Stimulated activated CD8-positive, alpha-beta memory T cell treated with anti-CD3 and anti-CD28 coated beads, Interleukin-7, amount 100 ng/mL, for 48 hours (primary cell): ENCODE data around the gene BCL11B.

ENCODE experiments used
- DNase-seq, 2 donors: peaks; one replicate each; pipeline ENCODE4 v3.0.0-alpha.2; 2020; ENCODE audit warnings: low read depth in 1 of 2; ENCODE audit errors: extremely low read depth in 1 of 2

The BCL11B gene

GRCh38 chr14:99226687-99227086 lies 45.3 kb downstream of the BCL11B start:
- no peak for DNase-seq

- no peak for DNase-seq
Observed at GRCh38 chr14:99225436-99226203, 46.4 kb downstream of the BCL11B start.

- DNase-seq, result no peak
Observed at GRCh38 chr14:99224948-99225347, 47.0 kb downstream of the BCL11B start.

- no peak for DNase-seq
Observed at GRCh38 chr14:99224116-99224910, 47.7 kb downstream of the BCL11B start.

- DNase-seq, result no peak
Observed at GRCh38 chr14:99221445-99221844, 50.6 kb downstream of the BCL11B start.

GRCh38 chr14:99217066-99217955 lies 54.7 kb downstream of the BCL11B start:
- DNase-seq, result no peak

GRCh38 chr14:99216191-99216590 lies 55.8 kb downstream of the BCL11B start:
- no peak for DNase-seq

- DNase-seq, result no peak
Observed at GRCh38 chr14:99215277-99215676, 56.7 kb downstream of the BCL11B start.

- no peak for DNase-seq
Observed at GRCh38 chr14:99214701-99215100, 57.3 kb downstream of the BCL11B start.

- DNase-seq, result no peak
Observed at GRCh38 chr14:99213527-99213971, 58.4 kb downstream of the BCL11B start.

- DNase-seq, result no peak
Observed at GRCh38 chr14:99213101-99213500, 58.9 kb downstream of the BCL11B start.

- no peak for DNase-seq
Observed at GRCh38 chr14:99212646-99213045, 59.4 kb downstream of the BCL11B start.

- no peak for DNase-seq
Observed at GRCh38 chr14:99212199-99212598, 59.8 kb downstream of the BCL11B start.

- DNase-seq, result no peak
Observed at GRCh38 chr14:99211410-99211809, 60.6 kb downstream of the BCL11B start.

GRCh38 chr14:99210333-99210732 lies 61.7 kb downstream of the BCL11B start:
- DNase-seq, result no peak

- DNase-seq, result no peak
Observed at GRCh38 chr14:99209409-99209808, 62.6 kb downstream of the BCL11B start.

GRCh38 chr14:99208318-99208717 lies 63.7 kb downstream of the BCL11B start:
- DNase-seq, result no peak

GRCh38 chr14:99207456-99207855 lies 64.5 kb downstream of the BCL11B start:
- DNase-seq, result no peak

- no peak for DNase-seq
Observed at GRCh38 chr14:99206090-99206489, 65.9 kb downstream of the BCL11B start.

GRCh38 chr14:99205086-99205688 lies 66.8 kb downstream of the BCL11B start:
- DNase-seq, result no peak

- DNase-seq, result no peak
Observed at GRCh38 chr14:99203801-99204200, 68.2 kb downstream of the BCL11B start.
